ENCODE data around the gene KDM4B. TPM values are rescaled to one million over a fixed set of nuclear protein-coding genes. Genes with fewer than 3 reads are reported as not detected.

KDM4B gene
- total and polyA plus RNA-seq, 3 donors from 2014 or later = 33.3 to 72.7 (median 67.7) TPM

GRCh38 chr19:5035793-5036697, 67.1 kb downstream of the KDM4B start:
- H3K36me3 ChIP-seq (ENCODE audit: low read depth, missing control alignments) = no peaks in the 10 kb centered on the region
- intact Hi-C loops (cut with DNase I; ENCODE audit: low total_unique reads) = no loop called here

GRCh38 chr19:5036698-5037563, 68.0 kb downstream of the KDM4B start:
- Histone ChIP-seq H3K4me1 (peaks cover 44% of the 10 kb centered on the region), H3K9me3 (no peaks in the 10 kb centered on the region), H3K27me3 (no peaks in the 10 kb centered on the region), H3K27ac (peak overlapping the region; percentile 50 to 71), H3K36me3 (ENCODE audit: low read depth, missing control alignments) (no peaks in the 10 kb centered on the region), H3K4me3 (no peak overlapping the region)
- 37 to 72% methylated on average over 33 to 36 of the region's 36 CpGs for WGBS, 2 donors
- DNase-seq = peak; percentile 48
- intact Hi-C loops (cut with DNase I; ENCODE audit: low total_unique reads) = no loop called here
- no peak for TF ChIP-seq POLR2A (IDR thresholded peaks at IDR 0.05)
- no peak for TF ChIP-seq CTCF (IDR thresholded peaks at IDR 0.05)

More at GRCh38 chr19:5035793-5036697, 67.1 kb downstream of the KDM4B start:
- H3K4me3 ChIP-seq = no peak overlapping the region
- H3K9me3 ChIP-seq = no peaks in the 10 kb centered on the region
- no peak for TF ChIP-seq CTCF (IDR thresholded peaks at IDR 0.05)
- no peak for TF ChIP-seq POLR2A (IDR thresholded peaks at IDR 0.05)
- peak overlapping the region; percentile 50 to 71 for H3K27ac ChIP-seq
- H3K4me1 ChIP-seq = peaks cover 52% of the 10 kb centered on the region
- WGBS, 2 donors = 56% methylated on average over 34 of the region's 36 CpGs; no CpG with 5 or more reads in 1 of the 2 donors
- H3K27me3 ChIP-seq = no peaks in the 10 kb centered on the region
- peak; percentile 43 for DNase-seq

- WGBS, 2 donors = 43 to 66% methylated on average over 13 to 14 of the region's 17 CpGs
- H3K4me3 ChIP-seq = no peak overlapping the region
- peaks cover 42% of the 10 kb centered on the region for H3K4me1 ChIP-seq
- no peaks in the 10 kb centered on the region for H3K36me3 ChIP-seq (ENCODE audit: low read depth, missing control alignments)
- TF ChIP-seq POLR2A (IDR thresholded peaks at IDR 0.05) (no peak), CTCF (IDR thresholded peaks at IDR 0.05) (no peak)
- no peaks in the 10 kb centered on the region for H3K9me3 ChIP-seq
- intact Hi-C loops (cut with DNase I; ENCODE audit: low total_unique reads) = no loop called here
- H3K27me3 ChIP-seq = no peaks in the 10 kb centered on the region
- H3K27ac ChIP-seq = peak overlapping the region in 1 of 2 donors; percentile 7
- no peak for DNase-seq
Observed at GRCh38 chr19:5037936-5038335, 69.0 kb downstream of the KDM4B start.

GRCh38 chr19:5038631-5039271, 69.8 kb downstream of the KDM4B start:
- Histone ChIP-seq H3K27ac (no peak overlapping the region), H3K36me3 (ENCODE audit: low read depth, missing control alignments) (no peaks in the 10 kb centered on the region)
- 66 to 89% methylated on average over 3 to 14 of the region's 14 CpGs for WGBS, 2 donors

More at GRCh38 chr19:5038631-5039271, 69.8 kb downstream of the KDM4B start:
- TF ChIP-seq POLR2A (IDR thresholded peaks at IDR 0.05) (no peak), CTCF (IDR thresholded peaks at IDR 0.05) (peak in 2 of 3 experiments; percentile 54 to 61)
- no peak for DNase-seq
- H3K9me3 ChIP-seq = no peaks in the 10 kb centered on the region
- H3K4me3 ChIP-seq = no peak overlapping the region
- intact Hi-C loops (cut with DNase I; ENCODE audit: low total_unique reads) = no loop called here
- peaks cover 42% of the 10 kb centered on the region for H3K4me1 ChIP-seq
- H3K27me3 ChIP-seq = no peaks in the 10 kb centered on the region
